OCI-LY7 (cell line): ENCODE measurements around the gene HBQ1.

Source experiments
- EZH2phosphoT487 ChIP-seq: fragments of 200-600 bp; sonication (generic); IDR thresholded peaks from 2 replicates; pipeline ENCODE4 v1.6.1; 2018; ENCODE audit warnings: low read depth, borderline replicate concordance, mild to moderate bottlenecking, mixed run types, antibody characterized with exemption, low read length, moderate library complexity, mixed read lengths
- TF ChIP-seq, protein P1 (sequence below): fragments of 200-600 bp; sonication (generic); conservative IDR thresholded peaks from 2 replicates; pipeline ENCODE4 v1.5.1; 2014; ENCODE audit warnings: mild to moderate bottlenecking, antibody characterized with exemption, low read length, moderate library complexity, mixed read lengths

DNA sequence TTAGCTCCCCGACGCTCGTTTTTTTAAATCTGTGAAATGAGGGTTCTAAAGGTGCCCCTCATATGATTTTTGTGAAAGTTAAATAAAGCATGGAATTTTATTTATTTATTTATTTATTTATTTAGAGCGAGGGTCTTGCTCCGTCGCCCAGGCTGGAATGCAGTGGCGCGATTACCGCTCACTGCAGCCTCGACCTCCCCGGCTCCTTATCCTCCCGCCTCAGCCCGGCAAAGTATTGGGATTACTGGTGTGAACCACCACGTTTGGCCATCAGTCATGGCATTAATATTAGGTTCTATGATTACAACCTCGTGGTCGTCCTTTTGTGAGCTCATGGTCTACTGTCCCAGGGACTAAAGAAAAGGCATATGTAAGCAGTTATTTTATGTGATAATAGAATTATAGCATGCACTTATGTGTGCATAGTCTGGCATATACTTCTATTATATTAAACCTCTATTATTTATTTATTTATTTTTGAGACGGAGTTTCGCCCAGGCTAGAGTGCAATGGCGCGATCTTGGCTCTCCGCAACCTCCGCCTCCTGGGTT is 49.5 kb downstream of the HBQ1 start:
- TF ChIP-seq, protein P1, sequence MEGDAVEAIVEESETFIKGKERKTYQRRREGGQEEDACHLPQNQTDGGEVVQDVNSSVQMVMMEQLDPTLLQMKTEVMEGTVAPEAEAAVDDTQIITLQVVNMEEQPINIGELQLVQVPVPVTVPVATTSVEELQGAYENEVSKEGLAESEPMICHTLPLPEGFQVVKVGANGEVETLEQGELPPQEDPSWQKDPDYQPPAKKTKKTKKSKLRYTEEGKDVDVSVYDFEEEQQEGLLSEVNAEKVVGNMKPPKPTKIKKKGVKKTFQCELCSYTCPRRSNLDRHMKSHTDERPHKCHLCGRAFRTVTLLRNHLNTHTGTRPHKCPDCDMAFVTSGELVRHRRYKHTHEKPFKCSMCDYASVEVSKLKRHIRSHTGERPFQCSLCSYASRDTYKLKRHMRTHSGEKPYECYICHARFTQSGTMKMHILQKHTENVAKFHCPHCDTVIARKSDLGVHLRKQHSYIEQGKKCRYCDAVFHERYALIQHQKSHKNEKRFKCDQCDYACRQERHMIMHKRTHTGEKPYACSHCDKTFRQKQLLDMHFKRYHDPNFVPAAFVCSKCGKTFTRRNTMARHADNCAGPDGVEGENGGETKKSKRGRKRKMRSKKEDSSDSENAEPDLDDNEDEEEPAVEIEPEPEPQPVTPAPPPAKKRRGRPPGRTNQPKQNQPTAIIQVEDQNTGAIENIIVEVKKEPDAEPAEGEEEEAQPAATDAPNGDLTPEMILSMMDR, result no peak
- no peak for TF ChIP-seq EZH2phosphoT487
